Kidney (tissue), 14 donors: Measurements from ENCODE around the gene AKIRIN1. TPM values are rescaled to one million over a fixed set of nuclear protein-coding genes. Genes with fewer than 3 reads are reported as not detected.
"Not testable (repeated sequence)": the region's sequence is repeated elsewhere in the genome, so short reads cannot be mapped to it uniquely, and the experiment has no call there.

Experiments
- DNase-seq, 5 donors: peaks; one replicate each; pipeline ENCODE4 v3.0.0-alpha.2; 2013 to 2020
- FAIRE-seq: peaks from 2 replicates; lab custom pipeline; 2012; peaks lifted over from hg19 to GRCh38; lab: Jason Lieb, UNC
- H3K27ac ChIP-seq, 2 donors: one replicate each; pipeline ENCODE4 v1.7.0; 2013; ENCODE audit warnings: low read depth in 2 of 2, low read length in 2 of 2, inconsistent platforms in 1 of 2
- H3K27me3 ChIP-seq: one replicate; pipeline ENCODE4 v1.7.1; 2013; ENCODE audit warnings: low read length, inconsistent platforms; ENCODE audit not compliant: control insufficient read depth, insufficient read depth
- H3K36me3 ChIP-seq, 3 donors: one replicate each; pipeline versions ENCODE4 v1.7.0 to v1.7.1; 2013; ENCODE audit warnings: low read length in 3 of 3, control low read depth in 1 of 3, inconsistent platforms in 1 of 3; ENCODE audit not compliant: insufficient read depth in 3 of 3, control insufficient read depth in 2 of 3
- H3K4me1 ChIP-seq, 3 donors: one replicate each; pipeline versions ENCODE4 v1.7.0 to v1.7.1; 2013; ENCODE audit warnings: low read length in 3 of 3, inconsistent platforms in 1 of 3, low read depth in 1 of 3; ENCODE audit not compliant: control insufficient read depth in 2 of 3, insufficient read depth in 2 of 3
- H3K4me3 ChIP-seq, 3 donors: one replicate each; pipeline versions ENCODE4 v1.7.0 to v1.8.1; 2013; ENCODE audit warnings: low read length in 3 of 3, control low read depth in 1 of 3, inconsistent platforms in 1 of 3
- H3K9ac ChIP-seq, 3 donors: one replicate each; pipeline versions ENCODE4 v1.7.0 to v1.7.1; 2013; ENCODE audit warnings: low read length in 3 of 3, control low read depth in 1 of 3, inconsistent platforms in 1 of 3
- H3K9me3 ChIP-seq, 3 donors: one replicate each; pipeline versions ENCODE4 v1.7.0 to v1.7.1; 2013; ENCODE audit warnings: low read length in 3 of 3, control low read depth in 1 of 3, inconsistent platforms in 1 of 3; ENCODE audit not compliant: control insufficient read depth in 2 of 3, insufficient read depth in 1 of 3
- CTCF ChIP-seq: IDR thresholded peaks from 3 replicates; pipeline ENCODE4 v1.5.1; 2012; ENCODE audit warnings: mild to moderate bottlenecking, moderate library complexity, borderline replicate concordance; ENCODE audit not compliant: insufficient read depth; ENCODE audit errors: extremely low read depth
- intact Hi-C: fragments of 100-400 bp; cut with DNase I; formaldehyde crosslinking; loops from one replicate; pipeline ENCODE4 v1.11.1; 2022
- polyA plus RNA-seq: library from polyadenylated mRNA; stranded (reverse); fragments of 350-450 nt; fragmentation: Illumina TruSeq; extraction: RNeasy Lipid Tissue Mini Kit (QIAGEN cat#74804); gene quantifications from one replicate; pipeline ENCODE4 v1.2.3, GENCODE V29; 2014; ENCODE audit warnings: low read depth, low replicate concordance; ENCODE audit not compliant: insufficient read depth
- total RNA-seq: library from RNA; stranded (reverse); fragmentation: NEBNext Ultra II Directional; extraction: Animal tissue kit (Norgen Biotek cat#: 25700); gene quantifications from one replicate; pipeline ENCODE4 v1.2.1, GENCODE V29; 2021
- donor health status: control.
- donor health status: control.
- donor health status: control.
- donor health status: control.
- donor health status: control.
- donor health status: DM: yes; HTN: yes; CAD: no.
- donor health status: Normal renal cell carcinoma (clear cell type).

AKIRIN1 gene
- total and polyA plus RNA-seq, 2 donors from 2014 or later: 40.7 to 56.9 TPM

GRCh38 chr1:39048745-39049370, 57.8 kb downstream of the AKIRIN1 start:
- no peak for DNase-seq
- Histone ChIP-seq H3K27me3 (no peaks in the 10 kb centered on the region), H3K9ac (no peak overlapping the region), H3K36me3 (peaks cover 0 to 17% (median 0%) of the 10 kb centered on the region in 3 donors), H3K27ac (no peak overlapping the region), H3K4me1 (no peaks in the 10 kb centered on the region), H3K9me3 (no peaks in the 10 kb centered on the region), H3K4me3 (no peak overlapping the region)
- FAIRE-seq: no peak
- TF ChIP-seq CTCF: no peak
- intact Hi-C loops: no loop called here

- FAIRE-seq: no peak
- Histone ChIP-seq H3K9ac (no peak overlapping the region), H3K36me3 (peaks cover 0 to 17% (median 0%) of the 10 kb centered on the region in 3 donors), H3K4me1 (no peaks in the 10 kb centered on the region), H3K27ac (no peak overlapping the region), H3K4me3 (no peak overlapping the region), H3K9me3 (no peaks in the 10 kb centered on the region), H3K27me3 (no peaks in the 10 kb centered on the region)
- no peak for TF ChIP-seq CTCF
- no peak for DNase-seq
- intact Hi-C loops: no loop called here
Measured at GRCh38 chr1:39050001-39050400, 58.9 kb downstream of the AKIRIN1 start.

- H3K36me3 ChIP-seq: peaks cover 0 to 17% (median 0%) of the 10 kb centered on the region in 3 donors
- H3K9ac ChIP-seq, H3K4me1 ChIP-seq, H3K27me3 ChIP-seq, H3K27ac ChIP-seq, FAIRE-seq, intact Hi-C loops, H3K4me3 ChIP-seq, H3K9me3 ChIP-seq, DNase-seq: not testable (repeated sequence)
Measured at GRCh38 chr1:39051193-39051850, 60.2 kb downstream of the AKIRIN1 start.

- no peak overlapping the region for H3K27ac ChIP-seq
- no peak overlapping the region for H3K9ac ChIP-seq
- intact Hi-C loops: no loop called here
- FAIRE-seq (no peak), DNase-seq (no peak)
- no peaks in the 10 kb centered on the region for H3K9me3 ChIP-seq
- no peaks in the 10 kb centered on the region for H3K4me1 ChIP-seq
- TF ChIP-seq CTCF: no peak
- no peak overlapping the region for H3K4me3 ChIP-seq
- H3K36me3 ChIP-seq: peaks cover 0 to 14% (median 0%) of the 10 kb centered on the region in 3 donors
- H3K27me3 ChIP-seq: no peaks in the 10 kb centered on the region
Measured at GRCh38 chr1:39051956-39052355, 60.9 kb downstream of the AKIRIN1 start.

- H3K27ac ChIP-seq, H3K4me1 ChIP-seq, H3K9ac ChIP-seq, H3K27me3 ChIP-seq, intact Hi-C loops, H3K36me3 ChIP-seq, H3K4me3 ChIP-seq, FAIRE-seq, H3K9me3 ChIP-seq, DNase-seq: not testable (repeated sequence)
Measured at GRCh38 chr1:39055213-39055710, 64.2 kb downstream of the AKIRIN1 start.
